AG04450 (cell line): ENCODE measurements around the gene ARF1. TPM values are rescaled to one million over a fixed set of nuclear protein-coding genes. Genes with fewer than 3 reads are reported as not detected.

Experiments
- CTCF ChIA-PET: fragments of 300-600, 350-600 bp; formaldehyde crosslinking; extraction: SDS; loops from one replicate; lab custom pipeline; 2022; ENCODE audit warnings: antibody characterized with exemption, inconsistent platforms; lab: Charles Lee
- POLR2A ChIA-PET: fragments of 350-600 bp; formaldehyde crosslinking; extraction: SDS; loops from one replicate; lab custom pipeline; 2021; ENCODE audit warnings: antibody characterized with exemption, inconsistent platforms; lab: Yijun Ruan, JAX
- DNase-seq: peaks from one replicate; pipeline ENCODE4 v3.0.0-alpha.2; 2011; ENCODE audit warnings: low read depth, low spot score
- H3K27ac ChIP-seq: one replicate; pipeline ENCODE4 v1.5.1; 2012; ENCODE audit warnings: low read depth, low read length, control low read depth
- H3K27me3 ChIP-seq: one replicate; pipeline ENCODE4 v1.6.0; 2012; ENCODE audit warnings: low read length; ENCODE audit not compliant: control insufficient read depth, insufficient read depth
- H3K4me3 ChIP-seq: 2 replicates; pipeline ENCODE4 v1.5.1; 2011; ENCODE audit warnings: mild to moderate bottlenecking, low read depth, low read length, control low read depth
- H3K9me3 ChIP-seq: 2 replicates; pipeline ENCODE4 v1.5.1; 2012; ENCODE audit warnings: low read length; ENCODE audit not compliant: control insufficient read depth, insufficient read depth
- CTCF ChIP-seq: IDR thresholded peaks from 2 replicates; pipeline ENCODE4 v1.5.1; 2011; ENCODE audit warnings: low read depth, low read length, control low read depth, inconsistent platforms
- polyA plus RNA-seq: library from polyadenylated mRNA; depleted of rRNA; stranded (reverse); fragments of >200 nt; gene quantifications from 2 replicates; pipeline ENCODE4 v1.2.3, GENCODE V29; 2011

Gene ARF1
- polyA plus RNA-seq, 1 experiment = 445 TPM

GRCh38 chr1:228081578-228082213 lies 812 bp upstream of the ARF1 start:
- H3K9me3 ChIP-seq = peaks cover 8% of the 10 kb centered on the region; the same call in 1 of the 2 replicates
- no peaks in the 10 kb centered on the region for H3K27me3 ChIP-seq
- no peak overlapping the region for H3K27ac ChIP-seq
- H3K4me3 ChIP-seq = peak overlapping the region; percentile 84
- DNase-seq = no peak
- TF ChIP-seq CTCF = no peak
- POLR2A ChIA-PET = interaction anchor here (0.5 to 1.2 kb wide), 6 partner anchors 10 to 97 kb away, joined by 3 to 9 read pairs (median 4); no protein-coding TSS in a partner anchor
- CTCF ChIA-PET = interaction anchor here (0.5 to 1.4 kb wide), 2 partner anchors 308 to 539 kb away, joined by 3 to 6 read pairs; no protein-coding TSS in a partner anchor

- no peak for DNase-seq
- Histone ChIP-seq H3K4me3 (peak overlapping the region; percentile 99), H3K27ac (peak overlapping the region; percentile 73), H3K9me3 (peaks cover 8% of the 10 kb centered on the region; the same call in 1 of the 2 replicates), H3K27me3 (no peaks in the 10 kb centered on the region)
- ChIA-PET CTCF (interaction anchor here (0.6 to 1.4 kb wide), 2 partner anchors 540 to 1535 kb away, joined by 3 to 6 read pairs; no protein-coding TSS in a partner anchor), POLR2A (interaction anchor here (0.6 kb wide), 1 partner anchor 289 kb away, joined by 3 read pairs; no protein-coding TSS in a partner anchor)
- no peak for TF ChIP-seq CTCF
Measured at GRCh38 chr1:228082918-228083870, 686 bp downstream of the ARF1 start.

- ChIA-PET POLR2A (no interaction called here), CTCF (interaction anchor here (1.6 kb wide), 1 partner anchor 322 kb away, joined by 5 read pairs; no protein-coding TSS in a partner anchor)
- DNase-seq = no peak
- Histone ChIP-seq H3K27me3 (no peaks in the 10 kb centered on the region), H3K4me3 (peak overlapping the region; percentile 99), H3K27ac (peak overlapping the region; percentile 73), H3K9me3 (peaks cover 8% of the 10 kb centered on the region; the same call in 1 of the 2 replicates)
- 0 out of 2 replicates have a peak, but pooled peaks have one; percentile 0 for TF ChIP-seq CTCF
Measured at GRCh38 chr1:228083871-228084278, 1.4 kb downstream of the ARF1 start.

- Histone ChIP-seq H3K27me3 (no peaks in the 10 kb centered on the region), H3K4me3 (peak overlapping the region; percentile 99), H3K9me3 (peaks cover 8% of the 10 kb centered on the region; the same call in 1 of the 2 replicates), H3K27ac (peak overlapping the region; percentile 73)
- TF ChIP-seq CTCF = no peak
- peak; percentile 50 for DNase-seq
- ChIA-PET CTCF (interaction anchor here (1.6 kb wide), 1 partner anchor 322 kb away, joined by 5 read pairs; no protein-coding TSS in a partner anchor), POLR2A (interaction anchor here (0.6 to 0.8 kb wide), 2 partner anchors 16 to 358 kb away, joined by 5 read pairs; no protein-coding TSS in a partner anchor)
Measured at GRCh38 chr1:228084325-228084724, 1.8 kb downstream of the ARF1 start.
